GM12878 (cell line): ENCODE measurements around the gene OOSP3. TPM values are rescaled to one million over a fixed set of nuclear protein-coding genes. Genes with fewer than 3 reads are reported as not detected.

ENCODE experiments used
- ATAC-seq: fragments of 200-7000 bp; cut with Tn5 transposase; 3 replicates; pipeline ENCODE4 v1.9.1; 2020; ENCODE audit warnings: mild to moderate bottlenecking, moderate library complexity
- BruUV-seq: library from RNA; stranded (reverse); fragments of 400-500 nt; replicated peaks from 2 replicates; lab custom pipeline; 2021; lab: Mats Ljungman, UMichigan
- CTCF ChIA-PET: fragments of 300-600 bp; sonication (Branson Sonifier 250); formaldehyde crosslinking; extraction: SDS; loops from one replicate; lab custom pipeline; 2021; ENCODE audit warnings: inconsistent platforms; lab: Yijun Ruan, JAX
- POLR2A ChIA-PET: fragments of 350-600 bp; formaldehyde crosslinking; extraction: SDS; loops from one replicate; lab custom pipeline; 2021; ENCODE audit warnings: inconsistent platforms; lab: Charles Lee
- RAD21 ChIA-PET: fragments of 300-600 bp; sonication (Branson Sonifier 250); formaldehyde crosslinking; loops from one replicate; lab custom pipeline; 2023; ENCODE audit warnings: antibody characterized with exemption; ENCODE audit not compliant: unreplicated experiment; lab: Charles Lee
- SMC1A ChIA-PET: fragments of 300-600 bp; sonication (Branson Sonifier 250); formaldehyde crosslinking; loops from one replicate; lab custom pipeline; 2023; ENCODE audit not compliant: unreplicated experiment, uncharacterized antibody; lab: Charles Lee
- DNase-seq: peaks from one replicate; pipeline ENCODE4 v3.0.0-alpha.2; 2011; ENCODE audit warnings: low read depth, low spot score
- FAIRE-seq: peaks from 3 replicates; lab custom pipeline; 2011; peaks lifted over from hg19 to GRCh38; lab: Jason Lieb, UNC
- H2AFZ ChIP-seq: 2 replicates; pipeline ENCODE4 v1.6.0; 2011; ENCODE audit warnings: low read depth, low read length, control low read depth; ENCODE audit not compliant: control insufficient read depth
- H3K27ac ChIP-seq: 2 replicates; pipeline ENCODE4 v1.5.1; 2011; ENCODE audit warnings: control low read depth; ENCODE audit not compliant: control insufficient read depth, insufficient read depth
- H3K27me3 ChIP-seq, 2 experiments: replicated peaks in 1 of 2; 2 replicates each; pipeline versions ENCODE4 v1.6.0 to v1.6.1; 2011; ENCODE audit warnings: low read length in 1 of 2; ENCODE audit not compliant: control insufficient read depth in 2 of 2, insufficient read depth in 2 of 2
- H3K36me3 ChIP-seq, 2 experiments: 2 replicates each; pipeline ENCODE4 v1.5.1; 2011; ENCODE audit warnings: low read length in 1 of 2; ENCODE audit not compliant: control insufficient read depth in 2 of 2, insufficient read depth in 2 of 2
- H3K4me1 ChIP-seq: 2 replicates; pipeline ENCODE4 v1.6.1; 2011; ENCODE audit warnings: mild to moderate bottlenecking, low read length, moderate library complexity, mixed read lengths; ENCODE audit not compliant: control insufficient read depth, insufficient read depth
- H3K4me2 ChIP-seq: 2 replicates; pipeline ENCODE4 v1.6.0; 2011; ENCODE audit warnings: control low read depth; ENCODE audit not compliant: control insufficient read depth, insufficient read depth
- H3K4me3 ChIP-seq: fragments of 200-600 bp; sonication (generic); 2 replicates; pipeline ENCODE4 v1.5.1; 2016
- H3K79me2 ChIP-seq: 2 replicates; pipeline ENCODE4 v1.6.0; 2011; ENCODE audit warnings: low read length; ENCODE audit not compliant: control insufficient read depth, insufficient read depth
- H3K9ac ChIP-seq: 2 replicates; pipeline ENCODE4 v1.8.0; 2011; ENCODE audit warnings: low read length, control low read depth, mixed read lengths; ENCODE audit not compliant: control insufficient read depth, insufficient read depth
- H3K9me3 ChIP-seq: replicated peaks from 3 replicates; pipeline ENCODE4 v1.5.1; 2011; ENCODE audit warnings: mild to moderate bottlenecking, low read length; ENCODE audit not compliant: control insufficient read depth, insufficient read depth
- H4K20me1 ChIP-seq: 2 replicates; pipeline ENCODE4 v1.6.0; 2011; ENCODE audit not compliant: control insufficient read depth, insufficient read depth
- ASH2L ChIP-seq: fragments of 300-600, 200-600 bp; sonication (generic); IDR thresholded peaks from 2 replicates; pipeline ENCODE4 v1.6.1; 2017; ENCODE audit warnings: low read depth, mild to moderate bottlenecking, borderline replicate concordance
- ETV6 ChIP-seq, 2 experiments: fragments of 450-650 bp in 1 of 2; IDR thresholded peaks in 1 of 2; conservative IDR thresholded peaks in 1 of 2; 2 replicates each; pipeline ENCODE4 v1.6.1; 2014; ENCODE audit warnings: antibody characterized with exemption in 1 of 2, borderline replicate concordance in 1 of 2, low read depth in 1 of 2, mild to moderate bottlenecking in 1 of 2, moderate library complexity in 1 of 2
- FOXM1 ChIP-seq: IDR thresholded peaks from 2 replicates; pipeline ENCODE4 v1.6.1; 2012; ENCODE audit warnings: low read depth, mild to moderate bottlenecking, inconsistent platforms, low read length, moderate library complexity
- IKZF1 ChIP-seq: fragments of 450-650 bp; conservative IDR thresholded peaks from 2 replicates; pipeline ENCODE4 v1.6.1; 2017; ENCODE audit warnings: antibody characterized with exemption, mild to moderate bottlenecking
- MEF2B ChIP-seq: fragments of 450-650 bp; IDR thresholded peaks from 2 replicates; pipeline ENCODE4 v1.6.1; 2018; ENCODE audit warnings: mild to moderate bottlenecking, moderate library complexity; ENCODE audit not compliant: partially characterized antibody, poor library complexity, severe bottlenecking
- POLR2AphosphoS5 ChIP-seq: IDR thresholded peaks from 2 replicates; pipeline ENCODE4 v1.6.1; 2011; ENCODE audit warnings: mild to moderate bottlenecking, low read length, inconsistent platforms
- RAD21 ChIP-seq: IDR thresholded peaks from 2 replicates; pipeline ENCODE4 v1.6.1; 2011; ENCODE audit warnings: mild to moderate bottlenecking, low read depth, low read length, moderate library complexity; ENCODE audit not compliant: insufficient read depth
- SRF ChIP-seq, 2 experiments: IDR thresholded peaks; 2 replicates each; pipeline ENCODE4 v1.6.1; 2011; ENCODE audit warnings: low read depth in 2 of 2, low read length in 2 of 2, mild to moderate bottlenecking in 1 of 2, moderate library complexity in 1 of 2
- SUZ12 ChIP-seq: fragments of 200-600 bp; sonication (generic); IDR thresholded peaks from one replicate; pipeline ENCODE4 v1.6.1; 2018; ENCODE audit warnings: antibody characterized with exemption, mild to moderate bottlenecking; ENCODE audit not compliant: unreplicated experiment
- TARDBP ChIP-seq: IDR thresholded peaks from 2 replicates; pipeline ENCODE4 v1.6.1; 2016; ENCODE audit warnings: borderline replicate concordance
- YY1 ChIP-seq: IDR thresholded peaks from 2 replicates; pipeline ENCODE4 v1.6.1; 2011; ENCODE audit warnings: low read depth, mild to moderate bottlenecking, low read length
- WGBS: methylation state at CpG from one replicate; pipeline ENCODE4 v1.1.6; 2016; ENCODE audit warnings: low lambda C conversion rate; ENCODE audit not compliant: insufficient replicate concordance, insufficient coverage; ENCODE audit errors: missing lambda C conversion rate; 5-methylcytosine and 5-hydroxymethylcytosine counted together
- in situ Hi-C: fragments of 300-500 bp; cut with MboI; formaldehyde crosslinking; loops from 9 replicates; pipeline ENCODE4 v1.14.3; 2018; ENCODE audit warnings: mixed read lengths
- intact Hi-C: fragments of 100-400 bp; cut with micrococcal nuclease; formaldehyde crosslinking; loops from one replicate; pipeline ENCODE4 v1.14.2; 2022; ENCODE audit not compliant: unreplicated experiment
- polyA plus RNA-seq, 11 experiments: library from polyadenylated mRNA; depleted of rRNA in 4 of 11; unstranded in 6 of 11; stranded (reverse) in 5 of 11; fragments of >200 nt; fragmentation: Nextera tagmentation in 4 of 11; fragmentation: Illumina TruSeq in 1 of 11; extraction: Ambion mirVana in 4 of 11; extraction: Trizol in 1 of 11; gene quantifications; 1 replicate in 1 of 11; 2 replicates in 10 of 11; pipeline versions ENCODE4 v1.2.1 to v1.2.3, GENCODE V29; 2011 to 2016; ENCODE audit warnings: inconsistent platforms in 2 of 11, missing spikeins in 2 of 11, low read depth in 1 of 11
- total RNA-seq, 4 experiments: library from RNA; depleted of rRNA in 3 of 4; stranded (reverse); fragments of >200 nt in 3 of 4; fragmentation: Illumina TruSeq in 1 of 4; extraction: Trizol in 1 of 4; gene quantifications; 2 replicates each; pipeline versions ENCODE4 v1.2.1 to v1.2.3, GENCODE V29; 2013 to 2021
- TF ChIP-seq, protein P1 (sequence below): fragments of 450-650 bp; IDR thresholded peaks from 2 replicates; pipeline ENCODE4 v1.6.1; 2018; ENCODE audit warnings: borderline replicate concordance, mild to moderate bottlenecking; ENCODE audit not compliant: partially characterized antibody
- TF ChIP-seq, protein P2 (sequence below): fragments of 450-650 bp; IDR thresholded peaks from 2 replicates; pipeline ENCODE4 v1.6.1; 2017; ENCODE audit warnings: borderline replicate concordance
- TF ChIP-seq, protein P3 (sequence below): IDR thresholded peaks from 2 replicates; pipeline ENCODE4 v1.6.1; 2012; ENCODE audit warnings: low read length, inconsistent platforms
- TF ChIP-seq, protein P4 (sequence below): fragments of 450-650 bp; formaldehyde crosslinking; IDR thresholded peaks from 2 replicates; pipeline ENCODE4 v1.5.0; 2022; ENCODE audit warnings: mild to moderate bottlenecking, missing genetic modification characterization

OOSP3 gene
- total and polyA plus RNA-seq, 10 of the 15 experiments (the other 5 are each of a cell fraction or from before 2014, with no cell fraction given), result 0.07 TPM; not detected in 9

DNA sequence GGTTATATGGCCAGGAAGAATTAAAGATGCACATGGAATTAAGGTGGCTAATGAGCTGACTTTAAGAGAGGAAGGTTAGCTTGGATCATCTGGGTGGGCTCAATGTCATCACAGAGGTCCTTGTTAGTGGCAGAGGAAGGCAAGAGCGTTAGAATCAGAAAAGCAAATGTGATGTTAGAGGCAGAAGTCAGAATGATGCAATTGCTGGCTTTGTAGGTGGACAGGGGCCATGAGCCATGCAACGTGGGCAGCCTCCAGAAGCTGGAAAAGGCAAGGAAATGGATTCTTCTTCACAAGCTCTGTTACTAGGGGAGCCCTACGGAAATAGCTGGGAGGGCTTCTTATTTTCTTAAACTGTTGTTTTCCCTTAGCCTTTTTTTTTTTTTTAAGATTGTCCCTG, 31.0 kb upstream of the OOSP3 start:
- FAIRE-seq, result no peak
- Histone ChIP-seq H3K4me1 (no peaks in the 10 kb centered on the region), H3K27me3 (no peaks in the 10 kb centered on the region; a peak in 1 of 4 replicates), H2AFZ (no peak overlapping the region), H3K79me2 (no peaks in the 10 kb centered on the region), H4K20me1 (no peaks in the 10 kb centered on the region), H3K9me3 (no peaks in the 10 kb centered on the region), H3K27ac (no peak overlapping the region), H3K4me3 (no peak overlapping the region), H3K4me2 (no peak overlapping the region), H3K36me3 (no peaks in the 10 kb centered on the region), H3K9ac (no peak overlapping the region)
- no peak for DNase-seq
- CTCF ChIA-PET, result interaction anchor here (0.6 kb wide), 1 partner anchor 275 kb away, joined by 4 read pairs; no protein-coding TSS in a partner anchor
- WGBS, result 16% methylated on average over 3 of the region's 3 CpGs
- no peak for ATAC-seq
- intact Hi-C loops (no loop called here), in situ Hi-C loops (no loop called here)
- no TSS peak for BruUV-seq
- POLR2A ChIA-PET, result interaction anchor here (0.5 kb wide), 1 partner anchor 681 kb away, joined by 3 read pairs; no protein-coding TSS in a partner anchor
- SMC1A ChIA-PET, result interaction anchor here (0.6 to 0.7 kb wide), 2 partner anchors 91 to 389 kb away, joined by 4 read pairs; no protein-coding TSS in a partner anchor
- RAD21 ChIA-PET, result no interaction called here
- TF ChIP-seq SUZ12, result no peak
- no peak for TF ChIP-seq TARDBP
- TF ChIP-seq ASH2L, result no peak
- TF ChIP-seq SRF (IDR thresholded peaks at IDR 0.05; ENCODE audit: low read depth in 2 of 2, low read length in 2 of 2), result no peak
- no peak for TF ChIP-seq YY1
- TF ChIP-seq RAD21, result no peak
- TF ChIP-seq, protein P1, sequence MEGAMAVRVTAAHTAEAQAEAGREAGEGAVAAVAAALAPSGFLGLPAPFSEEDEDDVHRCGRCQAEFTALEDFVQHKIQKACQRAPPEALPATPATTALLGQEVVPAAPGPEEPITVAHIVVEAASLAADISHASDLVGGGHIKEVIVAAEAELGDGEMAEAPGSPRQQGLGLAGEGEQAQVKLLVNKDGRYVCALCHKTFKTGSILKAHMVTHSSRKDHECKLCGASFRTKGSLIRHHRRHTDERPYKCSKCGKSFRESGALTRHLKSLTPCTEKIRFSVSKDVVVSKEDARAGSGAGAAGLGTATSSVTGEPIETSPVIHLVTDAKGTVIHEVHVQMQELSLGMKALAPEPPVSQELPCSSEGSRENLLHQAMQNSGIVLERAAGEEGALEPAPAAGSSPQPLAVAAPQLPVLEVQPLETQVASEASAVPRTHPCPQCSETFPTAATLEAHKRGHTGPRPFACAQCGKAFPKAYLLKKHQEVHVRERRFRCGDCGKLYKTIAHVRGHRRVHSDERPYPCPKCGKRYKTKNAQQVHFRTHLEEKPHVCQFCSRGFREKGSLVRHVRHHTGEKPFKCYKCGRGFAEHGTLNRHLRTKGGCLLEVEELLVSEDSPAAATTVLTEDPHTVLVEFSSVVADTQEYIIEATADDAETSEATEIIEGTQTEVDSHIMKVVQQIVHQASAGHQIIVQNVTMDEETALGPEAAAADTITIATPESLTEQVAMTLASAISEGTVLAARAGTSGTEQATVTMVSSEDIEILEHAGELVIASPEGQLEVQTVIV, result no peak
- TF ChIP-seq FOXM1, result no peak
- no peak for TF ChIP-seq MEF2B
- TF ChIP-seq, protein P2, sequence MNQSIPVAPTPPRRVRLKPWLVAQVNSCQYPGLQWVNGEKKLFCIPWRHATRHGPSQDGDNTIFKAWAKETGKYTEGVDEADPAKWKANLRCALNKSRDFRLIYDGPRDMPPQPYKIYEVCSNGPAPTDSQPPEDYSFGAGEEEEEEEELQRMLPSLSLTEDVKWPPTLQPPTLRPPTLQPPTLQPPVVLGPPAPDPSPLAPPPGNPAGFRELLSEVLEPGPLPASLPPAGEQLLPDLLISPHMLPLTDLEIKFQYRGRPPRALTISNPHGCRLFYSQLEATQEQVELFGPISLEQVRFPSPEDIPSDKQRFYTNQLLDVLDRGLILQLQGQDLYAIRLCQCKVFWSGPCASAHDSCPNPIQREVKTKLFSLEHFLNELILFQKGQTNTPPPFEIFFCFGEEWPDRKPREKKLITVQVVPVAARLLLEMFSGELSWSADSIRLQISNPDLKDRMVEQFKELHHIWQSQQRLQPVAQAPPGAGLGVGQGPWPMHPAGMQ, result no peak
- TF ChIP-seq, protein P3, sequence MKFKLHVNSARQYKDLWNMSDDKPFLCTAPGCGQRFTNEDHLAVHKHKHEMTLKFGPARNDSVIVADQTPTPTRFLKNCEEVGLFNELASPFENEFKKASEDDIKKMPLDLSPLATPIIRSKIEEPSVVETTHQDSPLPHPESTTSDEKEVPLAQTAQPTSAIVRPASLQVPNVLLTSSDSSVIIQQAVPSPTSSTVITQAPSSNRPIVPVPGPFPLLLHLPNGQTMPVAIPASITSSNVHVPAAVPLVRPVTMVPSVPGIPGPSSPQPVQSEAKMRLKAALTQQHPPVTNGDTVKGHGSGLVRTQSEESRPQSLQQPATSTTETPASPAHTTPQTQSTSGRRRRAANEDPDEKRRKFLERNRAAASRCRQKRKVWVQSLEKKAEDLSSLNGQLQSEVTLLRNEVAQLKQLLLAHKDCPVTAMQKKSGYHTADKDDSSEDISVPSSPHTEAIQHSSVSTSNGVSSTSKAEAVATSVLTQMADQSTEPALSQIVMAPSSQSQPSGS, result no peak
- TF ChIP-seq, protein P4, sequence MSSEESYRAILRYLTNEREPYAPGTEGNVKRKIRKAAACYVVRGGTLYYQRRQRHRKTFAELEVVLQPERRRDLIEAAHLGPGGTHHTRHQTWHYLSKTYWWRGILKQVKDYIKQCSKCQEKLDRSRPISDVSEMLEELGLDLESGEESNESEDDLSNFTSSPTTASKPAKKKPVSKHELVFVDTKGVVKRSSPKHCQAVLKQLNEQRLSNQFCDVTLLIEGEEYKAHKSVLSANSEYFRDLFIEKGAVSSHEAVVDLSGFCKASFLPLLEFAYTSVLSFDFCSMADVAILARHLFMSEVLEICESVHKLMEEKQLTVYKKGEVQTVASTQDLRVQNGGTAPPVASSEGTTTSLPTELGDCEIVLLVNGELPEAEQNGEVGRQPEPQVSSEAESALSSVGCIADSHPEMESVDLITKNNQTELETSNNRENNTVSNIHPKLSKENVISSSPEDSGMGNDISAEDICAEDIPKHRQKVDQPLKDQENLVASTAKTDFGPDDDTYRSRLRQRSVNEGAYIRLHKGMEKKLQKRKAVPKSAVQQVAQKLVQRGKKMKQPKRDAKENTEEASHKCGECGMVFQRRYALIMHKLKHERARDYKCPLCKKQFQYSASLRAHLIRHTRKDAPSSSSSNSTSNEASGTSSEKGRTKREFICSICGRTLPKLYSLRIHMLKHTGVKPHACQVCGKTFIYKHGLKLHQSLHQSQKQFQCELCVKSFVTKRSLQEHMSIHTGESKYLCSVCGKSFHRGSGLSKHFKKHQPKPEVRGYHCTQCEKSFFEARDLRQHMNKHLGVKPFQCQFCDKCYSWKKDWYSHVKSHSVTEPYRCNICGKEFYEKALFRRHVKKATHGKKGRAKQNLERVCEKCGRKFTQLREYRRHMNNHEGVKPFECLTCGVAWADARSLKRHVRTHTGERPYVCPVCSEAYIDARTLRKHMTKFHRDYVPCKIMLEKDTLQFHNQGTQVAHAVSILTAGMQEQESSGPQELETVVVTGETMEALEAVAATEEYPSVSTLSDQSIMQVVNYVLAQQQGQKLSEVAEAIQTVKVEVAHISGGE, result no peak
- no peak for TF ChIP-seq IKZF1
- TF ChIP-seq POLR2AphosphoS5, result no peak
- no peak for TF ChIP-seq ETV6 (conservative IDR thresholded peaks at IDR 0.05 in 1 of 2, IDR thresholded peaks at IDR 0.05 in 1 of 2; ENCODE audit: borderline replicate concordance in 1 of 2, low read depth in 1 of 2)
